PC-9 (cell line): ENCODE results near the gene PRSS50.

Experiments
- CTCF ChIP-seq: fragments of 200-600 bp; sonication (generic); conservative IDR thresholded peaks from 2 replicates; pipeline ENCODE4 v1.6.1; 2017; ENCODE audit warnings: mixed run types, antibody characterized with exemption, mild to moderate bottlenecking, moderate library complexity
- EZH2 ChIP-seq: fragments of 200-600 bp; sonication (generic); IDR thresholded peaks from 2 replicates; pipeline ENCODE4 v1.8.0; 2017; ENCODE audit warnings: antibody characterized with exemption, low read depth

- TF ChIP-seq CTCF (no peak), EZH2 (no peak)
Observed at GRCh38 chr3:46702246-46703012, 15.2 kb downstream of the PRSS50 start.
